ENCODE measurements around the gene ZBTB16. TPM values are rescaled to one million over a fixed set of nuclear protein-coding genes. Genes with fewer than 3 reads are reported as not detected.

ZBTB16 gene
- total and polyA plus RNA-seq, 8 donors = 3.4 to 55.6 (median 9.5) TPM

- Histone ChIP-seq H3K27ac (peak overlapping the region; percentile 26 to 38), H3K9me3 (no peaks in the 10 kb centered on the region), H3K4me3 (no peak overlapping the region), H3K36me3 (peaks cover 0 to 4% of the 10 kb centered on the region in 2 donors), H3K27me3 (no peaks in the 10 kb centered on the region), H3K4me1 (peaks cover 25 to 76% of the 10 kb centered on the region in 2 donors)
- TF ChIP-seq CTCF (IDR thresholded peaks at IDR 0.05) = no peak
- intact Hi-C loops (cut with DNase I) = no loop called here
- ATAC-seq (no peak), DNase-seq (no peak)
Measured at GRCh38 chr11:114092478-114092877, 33.0 kb downstream of the ZBTB16 start.

GRCh38 chr11:114092953-114093352, 33.4 kb downstream of the ZBTB16 start:
- Histone ChIP-seq H3K36me3 (no peaks in the 10 kb centered on the region), H3K9me3 (no peaks in the 10 kb centered on the region), H3K4me3 (no peak overlapping the region), H3K27me3 (no peaks in the 10 kb centered on the region), H3K27ac (peak overlapping the region; percentile 26 to 38), H3K4me1 (peaks cover 27 to 75% of the 10 kb centered on the region in 2 donors)
- ATAC-seq = no peak
- no peak for DNase-seq
- TF ChIP-seq CTCF (IDR thresholded peaks at IDR 0.05) = no peak
- intact Hi-C loops (cut with DNase I) = no loop called here

GRCh38 chr11:114094516-114094915, 35.0 kb downstream of the ZBTB16 start:
- no peaks in the 10 kb centered on the region for H3K9me3 ChIP-seq
- H3K4me3 ChIP-seq = no peak overlapping the region
- H3K27ac ChIP-seq = no peak overlapping the region
- H3K27me3 ChIP-seq = no peaks in the 10 kb centered on the region
- DNase-seq (no peak), ATAC-seq (no peak)
- peaks cover 30 to 77% of the 10 kb centered on the region in 2 donors for H3K4me1 ChIP-seq
- intact Hi-C loops (cut with DNase I) = no loop called here
- no peak for TF ChIP-seq CTCF (IDR thresholded peaks at IDR 0.05)
- H3K36me3 ChIP-seq = no peaks in the 10 kb centered on the region

GRCh38 chr11:114095899-114096298, 36.4 kb downstream of the ZBTB16 start:
- Histone ChIP-seq H3K4me3 (no peak overlapping the region), H3K36me3 (no peaks in the 10 kb centered on the region), H3K9me3 (no peaks in the 10 kb centered on the region), H3K27ac (no peak overlapping the region), H3K27me3 (no peaks in the 10 kb centered on the region), H3K4me1 (peaks cover 22 to 73% of the 10 kb centered on the region in 2 donors)
- ATAC-seq (no peak), DNase-seq (no peak)
- intact Hi-C loops (cut with DNase I) = no loop called here
- no peak for TF ChIP-seq CTCF (IDR thresholded peaks at IDR 0.05)

GRCh38 chr11:114097832-114098231, 38.3 kb downstream of the ZBTB16 start:
- Histone ChIP-seq H3K27me3 (no peaks in the 10 kb centered on the region), H3K4me3 (no peak overlapping the region), H3K4me1 (peaks cover 16 to 62% of the 10 kb centered on the region in 2 donors), H3K36me3 (no peaks in the 10 kb centered on the region), H3K9me3 (no peaks in the 10 kb centered on the region), H3K27ac (no peak overlapping the region)
- no peak for DNase-seq
- no peak for TF ChIP-seq CTCF (IDR thresholded peaks at IDR 0.05)
- ATAC-seq = no peak
- intact Hi-C loops (cut with DNase I) = no loop called here

All from left lung (tissue), 10 donors.